GM04503 (cell line): ENCODE measurements around the gene VGF.
"Not testable (repeated sequence)": the region's sequence is repeated elsewhere in the genome, so short reads cannot be mapped to it uniquely, and the experiment has no call there.

Source experiments
- DNase-seq: peaks from one replicate; pipeline ENCODE4 v3.0.0-alpha.2; 2012; ENCODE audit warnings: low read depth

VGF gene

DNA sequence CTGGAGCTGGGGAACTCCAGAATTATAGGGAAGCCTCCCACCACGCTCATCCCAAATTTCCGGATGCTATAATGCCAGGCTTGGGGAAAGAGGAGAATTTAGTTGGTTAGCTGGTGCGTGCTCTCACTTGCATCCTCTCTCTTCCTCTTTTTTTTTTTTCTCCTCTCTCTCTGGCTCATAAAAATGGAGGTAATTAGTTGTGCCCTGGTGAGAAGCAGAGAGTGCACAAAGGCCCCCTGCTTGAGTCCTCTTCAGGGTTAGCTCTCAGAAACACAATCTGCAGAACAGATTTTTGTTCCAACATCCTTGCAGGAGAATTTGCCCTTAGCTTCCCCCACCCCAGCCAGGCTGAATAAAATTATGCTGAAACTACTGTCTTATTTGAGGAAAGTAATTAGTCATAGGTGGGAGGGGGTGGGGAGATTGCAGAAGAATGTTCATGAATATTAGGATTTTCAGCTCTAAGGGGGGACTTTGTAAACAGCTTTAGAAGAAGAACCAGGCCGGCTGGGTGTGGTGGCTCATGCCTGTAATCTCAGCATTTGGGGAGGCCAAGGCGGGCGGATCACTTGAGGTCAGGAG lies 30.9 kb downstream of the VGF start:
- no peak for DNase-seq

DNA sequence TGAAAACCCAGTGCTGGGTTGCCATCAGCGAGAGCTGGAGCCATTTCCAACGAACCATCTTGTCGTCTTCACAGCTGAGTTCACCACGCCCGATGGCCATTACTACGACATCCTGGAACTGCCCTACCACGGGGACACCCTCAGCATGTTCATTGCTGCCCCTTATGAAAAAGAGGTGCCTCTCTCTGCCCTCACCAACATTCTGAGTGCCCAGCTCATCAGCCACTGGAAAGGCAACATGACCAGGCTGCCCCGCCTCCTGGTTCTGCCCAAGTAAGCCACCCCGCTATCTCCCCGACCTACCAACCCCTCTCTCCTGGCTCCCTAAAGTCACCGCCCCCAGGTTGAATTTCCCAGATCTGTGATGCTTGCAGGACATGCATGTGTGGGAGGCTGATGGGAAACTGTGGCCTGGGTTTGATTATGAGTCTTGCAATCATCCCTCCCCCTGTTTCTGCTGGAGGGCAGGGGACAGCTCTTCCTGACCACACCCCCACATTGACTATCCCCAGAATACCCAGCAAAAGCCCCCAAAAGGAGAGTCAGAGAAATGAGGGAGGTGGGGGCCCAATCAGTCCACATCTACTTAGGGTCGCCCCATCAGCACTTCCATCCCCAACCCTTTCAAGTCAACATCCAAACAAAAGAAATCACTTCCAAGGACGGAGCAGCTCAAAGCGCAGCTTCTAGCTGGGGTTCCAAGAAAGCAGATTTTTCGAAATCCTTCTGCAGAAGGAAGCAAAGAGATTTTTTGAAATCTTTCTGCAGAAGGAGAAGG lies 31.6 kb downstream of the VGF start:
- no peak for DNase-seq

GRCh38 chr7:101132626-101133600 lies 32.5 kb downstream of the VGF start:
- DNase-seq: not testable (repeated sequence)

DNA sequence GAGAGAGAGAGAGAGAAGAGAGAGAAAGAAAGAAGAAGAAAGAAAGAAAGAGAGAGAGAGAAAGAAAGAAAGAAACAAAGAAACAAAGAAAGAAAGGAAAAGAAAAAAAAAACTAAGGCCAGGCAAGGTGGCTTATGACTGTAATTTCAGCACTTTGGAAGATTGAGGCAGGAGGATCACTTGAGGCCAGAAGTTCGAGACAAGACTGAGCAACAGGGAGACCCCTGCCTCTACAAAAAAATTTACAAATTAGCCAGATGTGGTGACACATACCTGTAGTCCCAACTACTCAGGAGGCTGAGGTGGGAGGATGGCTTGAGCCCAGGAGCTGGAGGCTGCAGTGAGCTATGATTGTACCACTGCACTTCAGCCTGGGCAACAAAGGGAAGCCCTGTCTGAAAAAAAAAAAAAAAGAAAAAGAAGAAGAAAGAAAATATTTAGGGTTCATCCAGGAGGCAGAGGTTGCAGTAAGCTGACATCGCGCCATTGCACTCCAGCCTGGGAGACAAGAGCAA lies 35.7 kb downstream of the VGF start:
- no peak for DNase-seq

- no peak for DNase-seq
Measured at GRCh38 chr7:101128040-101128834, 37.1 kb downstream of the VGF start.

- no peak for DNase-seq
Measured at GRCh38 chr7:101127460-101128039, 37.8 kb downstream of the VGF start.

DNA sequence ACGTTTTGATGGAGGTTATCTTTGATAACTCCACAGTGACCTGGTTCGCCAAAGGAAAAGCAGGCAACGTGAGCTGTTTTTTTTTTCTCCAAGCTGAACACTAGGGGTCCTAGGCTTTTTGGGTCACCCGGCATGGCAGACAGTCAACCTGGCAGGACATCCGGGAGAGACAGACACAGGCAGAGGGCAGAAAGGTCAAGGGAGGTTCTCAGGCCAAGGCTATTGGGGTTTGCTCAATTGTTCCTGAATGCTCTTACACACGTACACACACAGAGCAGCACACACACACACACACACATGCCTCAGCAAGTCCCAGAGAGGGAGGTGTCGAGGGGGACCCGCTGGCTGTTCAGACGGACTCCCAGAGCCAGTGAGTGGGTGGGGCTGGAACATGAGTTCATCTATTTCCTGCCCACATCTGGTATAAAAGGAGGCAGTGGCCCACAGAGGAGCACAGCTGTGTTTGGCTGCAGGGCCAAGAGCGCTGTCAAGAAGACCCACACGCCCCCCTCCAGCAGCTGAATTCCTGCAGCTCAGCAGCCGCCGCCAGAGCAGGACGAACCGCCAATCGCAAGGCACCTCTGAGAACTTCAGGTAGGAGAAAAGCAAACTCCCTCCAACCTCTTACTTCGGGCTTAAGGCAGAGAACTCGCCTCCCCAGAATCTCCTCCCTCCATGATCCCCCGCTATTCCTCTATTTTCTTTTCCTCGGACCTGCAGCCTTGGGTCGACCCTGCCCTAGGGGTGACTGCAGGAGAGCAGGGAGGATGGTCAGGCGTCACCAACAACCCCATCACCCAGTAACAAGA lies 38.5 kb downstream of the VGF start, which contains the start of gene SERPINE1:
SERPINE1 (plus strand) TSS at position 454 of the 809 bp plus-strand sequence. CDS start 1,290 bp downstream, outside the sequence.
- DNase-seq: peak; percentile 98

GRCh38 chr7:101125989-101126650 lies 39.2 kb downstream of the VGF start:
- DNase-seq: no peak

DNA sequence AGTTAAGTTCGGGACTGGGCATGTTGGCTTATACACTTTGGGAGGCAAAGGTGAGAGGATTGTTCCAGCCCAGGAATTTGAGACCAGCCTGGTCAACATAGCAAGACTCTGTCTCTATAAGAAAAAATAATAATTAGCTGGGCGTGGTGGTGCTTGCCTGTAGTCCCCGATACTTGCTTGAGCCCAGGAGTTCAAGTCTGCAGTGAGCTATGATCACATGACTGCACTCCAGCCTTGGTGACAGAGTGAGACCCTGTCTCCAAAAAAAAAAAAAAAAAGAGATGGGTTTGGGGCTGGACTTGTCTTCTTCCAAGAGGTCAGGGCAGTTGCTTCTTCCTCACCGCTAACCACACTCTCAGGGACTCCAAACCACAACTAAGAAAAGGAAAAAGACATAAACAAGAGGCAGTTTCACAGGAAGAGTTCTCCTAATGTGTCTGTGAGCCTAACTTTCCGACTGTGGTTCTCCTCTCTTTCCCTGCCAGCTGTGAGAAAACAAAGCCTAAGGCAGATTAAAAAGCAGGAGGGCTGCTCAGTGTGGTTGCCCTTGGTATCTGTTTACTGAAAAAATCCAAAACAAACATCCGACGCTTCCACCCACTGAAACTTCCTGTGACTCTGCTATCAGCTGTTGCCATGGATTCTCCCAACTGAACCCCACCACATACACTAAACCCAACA lies 40.9 kb downstream of the VGF start:
- DNase-seq: peak; percentile 95

- no peak for DNase-seq
Measured at GRCh38 chr7:101123703-101124068, 41.7 kb downstream of the VGF start.

- DNase-seq: no peak
Measured at GRCh38 chr7:101122933-101123702, 42.3 kb downstream of the VGF start.

GRCh38 chr7:101121991-101122932 lies 43.1 kb downstream of the VGF start:
- peak; percentile 99 for DNase-seq

GRCh38 chr7:101121631-101121990 lies 43.8 kb downstream of the VGF start:
- not testable (repeated sequence) for DNase-seq

DNA sequence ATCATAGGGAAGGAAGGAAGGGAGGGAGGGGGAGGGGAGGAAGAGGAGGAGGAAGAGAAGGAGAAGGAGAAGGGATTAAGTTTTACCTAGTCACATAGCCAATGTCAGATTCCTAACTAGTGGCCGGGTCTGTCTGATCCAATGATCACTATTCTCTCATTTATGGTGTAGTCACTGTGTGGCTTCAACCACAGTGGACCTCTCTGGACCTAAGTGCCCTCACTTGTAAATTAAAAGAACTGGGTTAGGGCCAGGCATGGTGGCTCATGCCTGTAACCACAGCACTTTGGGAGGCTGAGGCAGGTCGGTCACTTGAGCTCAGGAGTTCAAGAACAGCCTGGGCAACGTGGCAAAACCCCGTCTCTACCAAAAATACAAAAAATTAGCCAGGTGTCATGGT lies 45.1 kb downstream of the VGF start:
- DNase-seq: no peak

GRCh38 chr7:101119876-101120275 lies 45.5 kb downstream of the VGF start:
- DNase-seq: no peak

DNA sequence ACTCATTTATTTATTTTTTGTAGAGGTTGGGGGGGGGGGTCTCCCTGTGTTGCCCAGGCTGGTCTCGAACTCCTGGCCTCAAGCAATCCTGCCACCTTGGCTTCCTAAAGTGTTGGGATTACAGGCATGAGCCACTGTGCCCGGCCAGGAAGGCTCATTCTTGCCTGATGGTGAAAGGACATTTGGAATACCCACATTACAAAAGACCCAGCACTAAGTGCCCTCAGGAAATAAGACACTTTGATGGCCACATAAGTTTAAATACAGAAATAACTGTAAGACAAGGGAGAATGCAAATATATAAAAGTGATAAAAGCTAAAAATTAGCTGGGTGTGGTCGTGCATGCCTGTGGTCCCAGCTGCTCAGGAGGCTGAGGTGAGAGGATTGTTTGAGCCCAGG lies 46.5 kb downstream of the VGF start:
- no peak for DNase-seq

- no peak for DNase-seq
Measured at GRCh38 chr7:101116898-101117297, 48.5 kb downstream of the VGF start.
